ENCODE data around the gene STX16. TPM values are rescaled to one million over a fixed set of nuclear protein-coding genes. Genes with fewer than 3 reads are reported as not detected.

The STX16 gene
- total and polyA plus RNA-seq, 2 of the 13 experiments (the other 11 are each of a cell fraction or from before 2014, with no cell fraction given) = 28.0 to 72.7 TPM

- 0 out of 2 replicates have a peak, but pooled peaks have one; percentile 27 for TF ChIP-seq IKZF5 (CRISPR knock-in tag; IDR thresholded peaks at IDR 0.05)
- TF ChIP-seq PHF20 (CRISPR knock-in tag; IDR thresholded peaks at IDR 0.05) = peak; percentile 61; the same call in 1 of the 2 replicates
- TF ChIP-seq NFRKB (IDR thresholded peaks at IDR 0.05) = no peak
- no peak for TF ChIP-seq ZNF333 (CRISPR knock-in tag; IDR thresholded peaks at IDR 0.05; ENCODE audit: borderline replicate concordance)
- TF ChIP-seq ZNF30 (CRISPR knock-in tag; IDR thresholded peaks at IDR 0.05) = no peak
- TF ChIP-seq TFE3 (CRISPR knock-in tag; IDR thresholded peaks at IDR 0.05) = no peak
- TF ChIP-seq ATF1 (CRISPR knock-in tag; IDR thresholded peaks at IDR 0.05) = 0 out of 2 replicates have a peak, but pooled peaks have one; percentile 44
- no peak for TF ChIP-seq THYN1 (CRISPR knock-in tag; IDR thresholded peaks at IDR 0.05; ENCODE audit: borderline replicate concordance, low read depth)
- no peak for TF ChIP-seq SYNCRIP (IDR thresholded peaks at IDR 0.05; ENCODE audit: insufficient read depth, low read depth, low read length)
- TF ChIP-seq HOXA3 (CRISPR knock-in tag; IDR thresholded peaks at IDR 0.05) = no peak; the same call in 1 of the 2 replicates
- TF ChIP-seq TBX2 (CRISPR knock-in tag; IDR thresholded peaks at IDR 0.05; ENCODE audit: borderline replicate concordance) = no peak; the same call in 1 of the 2 replicates
- no peak; the same call in 1 of the 2 replicates for TF ChIP-seq TARDBP (CRISPR knock-in tag; IDR thresholded peaks at IDR 0.05)
- no peak for TF ChIP-seq ZUFSP (CRISPR knock-in tag; IDR thresholded peaks at IDR 0.05; ENCODE audit: borderline replicate concordance)
- TF ChIP-seq ZSCAN29 (CRISPR knock-in tag; conservative IDR thresholded peaks at IDR 0.05) = no peak
- no peak for TF ChIP-seq SNRNP70 (IDR thresholded peaks at IDR 0.05; ENCODE audit: low read depth, low read length)
- no peak for TF ChIP-seq NFKBIZ (CRISPR knock-in tag; IDR thresholded peaks at IDR 0.05)
- TF ChIP-seq RBM22 (optimal IDR thresholded peaks at IDR 0.05; ENCODE audit: low read length) = peak; percentile 22
- TF ChIP-seq ZNF546 (CRISPR knock-in tag; conservative IDR thresholded peaks at IDR 0.05) = no peak
- no peak for TF ChIP-seq ARNT2 (CRISPR knock-in tag; IDR thresholded peaks at IDR 0.05; ENCODE audit: low read depth)
- no peak for TF ChIP-seq YEATS4 (CRISPR knock-in tag; IDR thresholded peaks at IDR 0.05; ENCODE audit: borderline replicate concordance)
- TF ChIP-seq ZNF383 (CRISPR knock-in tag; IDR thresholded peaks at IDR 0.05; ENCODE audit: borderline replicate concordance) = no peak
- no peak for TF ChIP-seq ZNF598 (CRISPR knock-in tag; IDR thresholded peaks at IDR 0.05; ENCODE audit: borderline replicate concordance)
- TF ChIP-seq SCMH1 (CRISPR knock-in tag; IDR thresholded peaks at IDR 0.05; ENCODE audit: borderline replicate concordance) = no peak
- TF ChIP-seq ZNF652 (CRISPR knock-in tag; IDR thresholded peaks at IDR 0.05; ENCODE audit: borderline replicate concordance, low read depth) = no peak
- no peak for TF ChIP-seq RNF2 (conservative IDR thresholded peaks at IDR 0.05; ENCODE audit: low read depth)
- TF ChIP-seq GLMP (CRISPR knock-in tag; IDR thresholded peaks at IDR 0.05; ENCODE audit: borderline replicate concordance) = 0 out of 2 replicates have a peak, but pooled peaks have one; percentile 19
Observed at GRCh38 chr20:58651946-58652605, 993 bp downstream of the STX16 start (continued).
